Sigmoid colon (tissue), 7 donors: ENCODE data around the gene JAZF1. TPM values are rescaled to one million over a fixed set of nuclear protein-coding genes. Genes with fewer than 3 reads are reported as not detected.

ENCODE experiments used
- DNase-seq: peaks from one replicate; pipeline ENCODE4 v3.0.0-alpha.2; 2019
- H3K27ac ChIP-seq, 4 donors: fragments of 200-600 bp; sonication (generic); one replicate each; pipeline ENCODE4 v1.5.1; 2016 to 2019; ENCODE audit warnings: mild to moderate bottlenecking in 1 of 4
- H3K27me3 ChIP-seq, 3 donors: fragments of 200-600 bp; sonication (generic); one replicate each; pipeline ENCODE4 v1.5.1; 2019; ENCODE audit warnings: mild to moderate bottlenecking in 1 of 3
- H3K36me3 ChIP-seq, 4 donors: fragments of 200-600 bp; sonication (generic); one replicate each; pipeline ENCODE4 v1.5.1; 2016 to 2019
- H3K4me1 ChIP-seq, 4 donors: fragments of 200-600 bp; sonication (generic); one replicate each; pipeline ENCODE4 v1.5.1; 2017 to 2019
- H3K4me3 ChIP-seq, 4 donors: fragments of 200-600 bp; sonication (generic); one replicate each; pipeline ENCODE4 v1.5.1; 2017 to 2019; ENCODE audit warnings: mild to moderate bottlenecking in 2 of 4, moderate library complexity in 1 of 4
- H3K9me3 ChIP-seq, 4 donors: fragments of 200-600 bp in 3 of 4; sonication (generic) in 3 of 4; one replicate each; pipeline versions ENCODE4 v1.5.1 to v1.6.1; 2013 to 2019
- EP300 ChIP-seq, 4 donors: sonication (generic); formaldehyde crosslinking; IDR thresholded peaks; one replicate each; pipeline ENCODE4 v1.6.1; 2017; ENCODE audit warnings: antibody characterized with exemption in 4 of 4
- POLR2A ChIP-seq, 2 donors: fragments of 450-650 bp; IDR thresholded peaks; one replicate each; pipeline ENCODE4 v1.6.1; 2016; ENCODE audit warnings: antibody characterized with exemption in 2 of 2, mild to moderate bottlenecking in 2 of 2, moderate library complexity in 2 of 2
- POLR2AphosphoS5 ChIP-seq, 4 donors: sonication (generic); formaldehyde crosslinking; IDR thresholded peaks; one replicate each; pipeline ENCODE4 v1.6.1; 2017; ENCODE audit warnings: antibody characterized with exemption in 4 of 4
- WGBS, 2 donors: extraction: QIAGEN DNeasy Blood & Tissue Kit; methylation state at CpG; one replicate each; pipeline ENCODE4 v1.1.7; 2013; 5-methylcytosine and 5-hydroxymethylcytosine counted together
- intact Hi-C: fragments of 100-400 bp; cut with DNase I; formaldehyde crosslinking; loops from one replicate; pipeline ENCODE4 v1.15.1; 2023
- polyA plus RNA-seq, 3 donors: library from polyadenylated mRNA; stranded (reverse); fragments of 200-250 nt; gene quantifications; one replicate each; pipeline ENCODE4 v1.2.3, GENCODE V29; 2013
- total RNA-seq, 4 donors: library from RNA; depleted of rRNA; stranded (reverse); fragments of >200 nt; gene quantifications; one replicate each; pipeline ENCODE4 v1.1.0, GENCODE V29; 2016
- TF ChIP-seq, protein P1 (sequence below), 4 experiments: fragments of 450-650 bp in 3 of 4; fragments of 200-600 bp in 1 of 4; IDR thresholded peaks; one replicate each; pipeline ENCODE4 v1.5.1; 2016 to 2019; ENCODE audit warnings: antibody characterized with exemption in 4 of 4, mild to moderate bottlenecking in 3 of 4, moderate library complexity in 2 of 4
- donor health status: healthy with polysubstance abuse.
- donor health status: Bipolar disorder and iron deficiency.
- donor health status: healthy.

Gene JAZF1
- total and polyA plus RNA-seq, 7 donors = 4.2 to 59.6 (median 46.4) TPM

DNA sequence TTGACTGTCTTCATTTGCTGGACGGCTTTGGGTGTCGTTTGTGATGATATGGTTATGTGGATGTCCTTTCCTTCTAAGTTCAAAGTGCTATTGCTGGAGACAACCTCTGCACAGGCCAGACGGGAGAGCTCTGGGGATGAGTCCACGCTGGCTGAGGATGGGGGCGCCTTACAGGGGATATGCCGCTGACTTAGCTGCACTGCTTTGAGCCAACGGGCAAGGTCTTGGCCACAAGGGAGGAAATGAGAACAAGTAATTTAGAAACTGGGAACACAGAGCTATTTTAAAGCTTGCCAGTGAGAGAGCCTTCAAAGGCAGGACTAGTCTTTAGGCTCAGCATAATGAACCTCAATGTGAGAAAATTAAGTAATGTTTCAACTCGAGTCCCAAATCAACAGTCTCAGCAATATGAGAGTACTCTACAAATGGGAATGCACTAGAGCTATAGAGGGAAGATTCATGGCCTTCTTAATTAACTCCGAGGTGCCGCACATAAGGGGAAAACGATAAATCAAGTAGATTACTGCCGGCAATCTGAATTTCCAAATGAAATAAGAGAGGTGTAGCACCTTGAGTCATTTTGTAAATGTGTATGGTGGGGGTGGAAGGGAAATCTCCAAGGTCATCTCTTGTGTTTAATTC is 209.3 kb downstream of the JAZF1 start:
- intact Hi-C loops = no loop called here
- Histone ChIP-seq H3K27ac (no peak overlapping the region), H3K36me3 (no peaks in the 10 kb centered on the region), H3K4me3 (no peak overlapping the region), H3K9me3 (no peaks in the 10 kb centered on the region), H3K4me1 (peaks cover 0 to 19% (median 4%) of the 10 kb centered on the region in 4 donors), H3K27me3 (no peaks in the 10 kb centered on the region)
- TF ChIP-seq POLR2A (IDR thresholded peaks at IDR 0.05) (no peak), EP300 (IDR thresholded peaks at IDR 0.05) (no peak), POLR2AphosphoS5 (IDR thresholded peaks at IDR 0.05) (no peak)
- TF ChIP-seq, protein P1, sequence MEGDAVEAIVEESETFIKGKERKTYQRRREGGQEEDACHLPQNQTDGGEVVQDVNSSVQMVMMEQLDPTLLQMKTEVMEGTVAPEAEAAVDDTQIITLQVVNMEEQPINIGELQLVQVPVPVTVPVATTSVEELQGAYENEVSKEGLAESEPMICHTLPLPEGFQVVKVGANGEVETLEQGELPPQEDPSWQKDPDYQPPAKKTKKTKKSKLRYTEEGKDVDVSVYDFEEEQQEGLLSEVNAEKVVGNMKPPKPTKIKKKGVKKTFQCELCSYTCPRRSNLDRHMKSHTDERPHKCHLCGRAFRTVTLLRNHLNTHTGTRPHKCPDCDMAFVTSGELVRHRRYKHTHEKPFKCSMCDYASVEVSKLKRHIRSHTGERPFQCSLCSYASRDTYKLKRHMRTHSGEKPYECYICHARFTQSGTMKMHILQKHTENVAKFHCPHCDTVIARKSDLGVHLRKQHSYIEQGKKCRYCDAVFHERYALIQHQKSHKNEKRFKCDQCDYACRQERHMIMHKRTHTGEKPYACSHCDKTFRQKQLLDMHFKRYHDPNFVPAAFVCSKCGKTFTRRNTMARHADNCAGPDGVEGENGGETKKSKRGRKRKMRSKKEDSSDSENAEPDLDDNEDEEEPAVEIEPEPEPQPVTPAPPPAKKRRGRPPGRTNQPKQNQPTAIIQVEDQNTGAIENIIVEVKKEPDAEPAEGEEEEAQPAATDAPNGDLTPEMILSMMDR (IDR thresholded peaks at IDR 0.05) = no peak
- no peak for DNase-seq
- 88 to 89% methylated on average over 12 of the region's 12 CpGs for WGBS, 2 donors

DNA sequence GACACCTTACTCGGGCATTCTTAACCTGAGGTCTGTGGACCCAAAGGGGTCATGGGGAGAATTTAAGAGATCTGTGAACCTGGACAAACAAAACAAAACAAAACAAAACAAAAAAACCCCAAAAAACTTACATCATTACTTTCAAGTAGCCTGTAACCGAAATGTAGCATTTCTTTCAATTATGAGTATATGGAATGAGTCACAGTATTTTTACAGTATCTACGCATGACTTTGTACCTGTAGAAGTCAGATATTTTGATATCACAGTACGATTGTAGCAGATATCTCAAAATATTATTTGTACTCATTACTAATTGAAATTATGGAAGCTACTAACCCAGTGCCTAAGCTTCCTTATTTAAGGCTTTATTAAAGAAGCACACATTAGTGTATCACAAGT is 210.2 kb downstream of the JAZF1 start:
- peaks cover 0 to 24% (median 7%) of the 10 kb centered on the region in 4 donors for H3K4me1 ChIP-seq
- WGBS, 2 donors = 70 to 81% methylated on average over 4 of the region's 4 CpGs
- H3K27me3 ChIP-seq = no peaks in the 10 kb centered on the region
- H3K36me3 ChIP-seq = no peaks in the 10 kb centered on the region
- TF ChIP-seq EP300 (IDR thresholded peaks at IDR 0.05) (no peak), POLR2A (IDR thresholded peaks at IDR 0.05) (no peak), POLR2AphosphoS5 (IDR thresholded peaks at IDR 0.05) (no peak)
- TF ChIP-seq, protein P1 (IDR thresholded peaks at IDR 0.05) = no peak
- intact Hi-C loops = no loop called here
- DNase-seq = no peak
- H3K27ac ChIP-seq = no peak overlapping the region
- H3K9me3 ChIP-seq = no peaks in the 10 kb centered on the region
- no peak overlapping the region for H3K4me3 ChIP-seq

DNA sequence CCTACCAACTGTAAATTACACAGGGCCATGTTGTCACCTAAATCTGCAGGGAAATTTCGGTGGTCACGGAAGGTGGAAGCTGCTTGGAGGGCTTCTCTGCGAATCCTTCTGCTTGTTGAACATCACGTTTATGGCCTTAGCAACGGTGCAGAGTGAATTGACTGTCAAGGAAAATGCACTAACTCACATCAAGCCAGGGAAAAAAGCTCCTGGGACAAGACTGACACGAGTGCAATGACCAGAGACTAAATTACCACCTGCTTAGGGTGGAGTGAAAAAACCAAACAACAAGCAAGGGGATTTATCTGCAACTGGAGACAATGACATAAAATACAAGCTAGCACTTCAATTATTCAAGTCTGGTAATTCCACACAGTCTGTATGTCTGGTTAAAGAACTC is 211.2 kb downstream of the JAZF1 start:
- H3K27ac ChIP-seq = no peak overlapping the region
- H3K27me3 ChIP-seq = no peaks in the 10 kb centered on the region
- 87 to 90% methylated on average over 6 of the region's 6 CpGs for WGBS, 2 donors
- intact Hi-C loops = no loop called here
- H3K4me3 ChIP-seq = no peak overlapping the region
- peaks cover 0 to 29% (median 7%) of the 10 kb centered on the region in 4 donors for H3K4me1 ChIP-seq
- H3K9me3 ChIP-seq = no peaks in the 10 kb centered on the region
- no peak for DNase-seq
- no peaks in the 10 kb centered on the region for H3K36me3 ChIP-seq
- TF ChIP-seq POLR2AphosphoS5 (IDR thresholded peaks at IDR 0.05) = no peak
- TF ChIP-seq POLR2A (IDR thresholded peaks at IDR 0.05) = no peak
- TF ChIP-seq, protein P1 (IDR thresholded peaks at IDR 0.05) = no peak
- TF ChIP-seq EP300 (IDR thresholded peaks at IDR 0.05) = no peak

DNA sequence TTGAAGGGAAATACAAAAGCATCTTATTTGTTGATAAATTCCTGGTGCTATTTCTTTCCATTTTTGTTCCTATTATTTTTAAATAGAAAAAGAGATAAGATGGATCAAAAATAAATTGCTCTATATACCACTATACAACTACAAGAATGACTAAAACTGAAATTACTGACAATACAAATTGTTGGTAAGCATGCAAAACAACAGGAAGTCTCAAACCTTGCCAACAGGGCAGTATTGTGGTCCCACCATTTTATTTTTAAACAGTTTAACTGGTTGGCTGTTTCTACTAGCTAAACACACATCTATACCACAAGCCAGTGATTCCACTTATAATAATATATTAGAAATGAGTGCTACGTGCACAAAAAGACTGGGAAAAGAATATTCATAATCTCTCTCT is 213.0 kb downstream of the JAZF1 start:
- no peaks in the 10 kb centered on the region for H3K27me3 ChIP-seq
- H3K4me3 ChIP-seq = no peak overlapping the region
- intact Hi-C loops = no loop called here
- DNase-seq = no peak
- no peaks in the 10 kb centered on the region for H3K9me3 ChIP-seq
- TF ChIP-seq EP300 (IDR thresholded peaks at IDR 0.05) = no peak
- no peak for TF ChIP-seq POLR2AphosphoS5 (IDR thresholded peaks at IDR 0.05)
- no peak for TF ChIP-seq POLR2A (IDR thresholded peaks at IDR 0.05)
- TF ChIP-seq, protein P1 (IDR thresholded peaks at IDR 0.05) = no peak
- no peak overlapping the region for H3K27ac ChIP-seq
- peaks cover 0 to 32% (median 8%) of the 10 kb centered on the region in 4 donors for H3K4me1 ChIP-seq
- no peaks in the 10 kb centered on the region for H3K36me3 ChIP-seq
- 86 to 92% methylated on average over 1 of the region's 1 CpG for WGBS, 2 donors
